SK-N-MC (cell line): Measurements from ENCODE around the gene TUT7.

ENCODE experiments used
- EZH2 ChIP-seq: fragments of 200-600 bp; sonication (generic); IDR thresholded peaks from one replicate; pipeline ENCODE4 v1.6.1; 2017; ENCODE audit warnings: antibody characterized with exemption
- FOXP2 ChIP-seq: optimal IDR thresholded peaks from 2 replicates; pipeline ENCODE3; 2011; ENCODE audit warnings: mild to moderate bottlenecking, moderate library complexity; ENCODE audit not compliant: insufficient read depth; ENCODE audit errors: extremely low read length, control extremely low read depth
- POLR2AphosphoS5 ChIP-seq: IDR thresholded peaks from 2 replicates; pipeline ENCODE4 v1.6.1; 2012; ENCODE audit warnings: mild to moderate bottlenecking, low read depth, low read length, borderline replicate concordance

DNA sequence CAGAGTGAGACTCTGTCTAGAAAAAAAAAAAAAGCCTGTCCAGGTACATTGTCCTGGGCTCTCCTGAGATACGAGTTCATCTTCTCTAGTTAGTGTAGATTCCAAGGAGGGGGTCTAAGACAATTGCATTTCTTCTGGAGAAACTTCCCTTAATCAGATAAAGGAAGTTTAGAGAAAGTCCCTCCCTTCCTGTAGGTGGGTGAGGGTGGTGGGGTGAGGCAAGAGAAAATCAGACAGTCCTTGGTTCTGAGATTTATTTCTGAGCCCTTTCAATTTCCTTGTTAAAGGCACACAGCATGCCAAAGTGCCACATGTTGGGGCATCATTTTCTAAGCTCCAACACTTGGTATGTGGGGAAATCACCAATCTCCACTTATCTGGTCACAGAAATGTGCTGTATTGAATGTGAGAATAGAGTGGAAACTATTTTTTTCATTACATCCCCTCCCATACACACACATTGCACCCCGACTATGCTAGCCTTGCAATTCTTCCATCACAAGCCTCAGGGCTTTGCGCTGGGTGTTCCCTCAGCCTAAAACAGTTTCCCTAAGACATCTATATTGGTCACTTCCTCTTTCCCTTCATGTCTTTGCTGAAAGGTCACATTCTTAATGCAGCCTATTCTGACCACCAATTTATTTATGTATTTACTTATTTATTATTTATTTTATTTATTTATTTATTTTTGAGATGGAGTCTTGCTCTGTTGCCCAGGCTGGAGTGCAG, 5.1 kb upstream of the TUT7 start:
- TF ChIP-seq EZH2 (no peak), POLR2AphosphoS5 (no peak), FOXP2 (no peak)
